PC-9 (cell line): ENCODE measurements around the gene FREM2.

ENCODE experiments used
- CTCF ChIP-seq: fragments of 200-600 bp; sonication (generic); conservative IDR thresholded peaks from 2 replicates; pipeline ENCODE4 v1.6.1; 2017; ENCODE audit warnings: mixed run types, antibody characterized with exemption, mild to moderate bottlenecking, moderate library complexity
- EZH2 ChIP-seq: fragments of 200-600 bp; sonication (generic); IDR thresholded peaks from 2 replicates; pipeline ENCODE4 v1.8.0; 2017; ENCODE audit warnings: antibody characterized with exemption, low read depth

- no peak for TF ChIP-seq CTCF
- TF ChIP-seq EZH2: no peak
Observed at GRCh38 chr13:38702669-38703068, 15.8 kb downstream of the FREM2 start.
